ENCODE data around the gene TMEM167A.
"Not testable (repeated sequence)": the region's sequence is repeated elsewhere in the genome, so short reads cannot be mapped to it uniquely, and the experiment has no call there.

Gene TMEM167A

GRCh38 chr5:83085106-83085505, 7.9 kb upstream of the TMEM167A start:
- DNase-seq, result no peak

GRCh38 chr5:83084336-83084735, 7.1 kb upstream of the TMEM167A start:
- DNase-seq, result no peak

- DNase-seq, result no peak
Measured at GRCh38 chr5:83082750-83083149, 5.6 kb upstream of the TMEM167A start.

- no peak for DNase-seq
Measured at GRCh38 chr5:83077662-83078261, 568 bp upstream of the TMEM167A start.

GRCh38 chr5:83072966-83073365, 4.2 kb downstream of the TMEM167A start:
- DNase-seq, result no peak

- no peak for DNase-seq
Measured at GRCh38 chr5:83071286-83072051, 5.7 kb downstream of the TMEM167A start.

- DNase-seq, result no peak
Measured at GRCh38 chr5:83069096-83069799, 7.9 kb downstream of the TMEM167A start.

GRCh38 chr5:83067377-83067776, 9.8 kb downstream of the TMEM167A start:
- not testable (repeated sequence) for DNase-seq

- DNase-seq, result no peak
Measured at GRCh38 chr5:83066548-83067110, 10.6 kb downstream of the TMEM167A start.

GRCh38 chr5:83059341-83059740, 17.9 kb downstream of the TMEM167A start:
- no peak for DNase-seq

GRCh38 chr5:83058726-83059125, 18.5 kb downstream of the TMEM167A start:
- DNase-seq, result no peak

GRCh38 chr5:83055166-83055565, 22.0 kb downstream of the TMEM167A start:
- no peak for DNase-seq

- no peak for DNase-seq
Measured at GRCh38 chr5:83050723-83051340, 26.4 kb downstream of the TMEM167A start.

- DNase-seq, result no peak
Measured at GRCh38 chr5:83049370-83049885, 27.8 kb downstream of the TMEM167A start.

- no peak for DNase-seq
Measured at GRCh38 chr5:83048811-83049210, 28.4 kb downstream of the TMEM167A start.

GRCh38 chr5:83048277-83048676, 28.9 kb downstream of the TMEM167A start:
- no peak for DNase-seq

GRCh38 chr5:83044926-83045325, 32.3 kb downstream of the TMEM167A start:
- no peak for DNase-seq

- no peak for DNase-seq
Measured at GRCh38 chr5:83042507-83042906, 34.7 kb downstream of the TMEM167A start.

- DNase-seq, result no peak
Measured at GRCh38 chr5:83038924-83039323, 38.3 kb downstream of the TMEM167A start.

GRCh38 chr5:83036991-83037575, 40.1 kb downstream of the TMEM167A start:
- no peak for DNase-seq

GRCh38 chr5:83035373-83036100, 41.7 kb downstream of the TMEM167A start:
- DNase-seq, result peak; percentile 30
